GM19463 (cell line): Measurements from ENCODE around the gene CCDC186.
"Not testable (repeated sequence)": the region's sequence is repeated elsewhere in the genome, so short reads cannot be mapped to it uniquely, and the experiment has no call there.

Source experiments
- ATAC-seq: cut with Tn5 transposase; IDR thresholded peaks from one replicate; pipeline ENCODE4 v1.9.1; 2021; ENCODE audit warnings: mild to moderate bottlenecking, moderate library complexity; ENCODE audit not compliant: unreplicated experiment

Gene CCDC186

DNA sequence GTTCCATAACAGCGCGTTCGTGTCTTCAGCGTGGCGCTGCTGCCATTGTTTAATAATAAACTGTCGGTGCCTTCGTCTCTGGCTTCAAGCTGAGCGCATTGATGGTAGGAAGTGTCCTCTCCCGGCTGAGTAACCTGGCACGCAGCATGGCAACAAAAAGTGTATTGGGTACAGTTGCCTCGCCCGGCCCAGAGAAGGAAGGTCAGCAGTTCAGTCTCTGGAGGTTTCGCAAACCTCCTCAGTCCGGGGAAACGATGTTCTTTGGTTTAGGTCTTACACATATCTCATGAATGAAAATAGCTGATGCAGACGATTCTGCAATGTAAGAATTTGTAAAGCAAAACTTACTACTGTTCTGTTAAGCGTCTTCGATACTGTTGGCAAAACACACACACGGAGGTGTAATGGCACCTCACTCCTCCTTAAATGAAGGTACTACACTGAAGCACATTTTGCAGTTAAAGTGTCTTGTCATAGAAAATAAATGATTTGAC is 739 bp upstream of the CCDC186 start:
- ATAC-seq: no peak

DNA sequence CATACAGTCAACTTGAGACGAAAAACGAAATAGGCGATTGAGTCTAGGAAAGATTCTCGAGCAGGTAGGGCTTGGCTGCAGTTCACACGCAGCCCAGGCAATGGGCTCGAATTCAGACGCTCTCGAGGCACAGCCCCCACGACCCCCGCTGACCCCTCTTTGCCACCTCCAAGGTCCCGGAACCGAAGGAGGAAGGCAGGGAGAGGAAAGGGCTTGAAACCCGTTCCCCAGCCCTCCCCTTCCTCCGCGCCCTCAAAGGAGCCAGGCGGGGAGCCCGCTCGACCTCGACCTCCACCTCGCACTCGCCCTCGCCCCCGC is 441 bp downstream of the CCDC186 start:
- ATAC-seq: no peak

DNA sequence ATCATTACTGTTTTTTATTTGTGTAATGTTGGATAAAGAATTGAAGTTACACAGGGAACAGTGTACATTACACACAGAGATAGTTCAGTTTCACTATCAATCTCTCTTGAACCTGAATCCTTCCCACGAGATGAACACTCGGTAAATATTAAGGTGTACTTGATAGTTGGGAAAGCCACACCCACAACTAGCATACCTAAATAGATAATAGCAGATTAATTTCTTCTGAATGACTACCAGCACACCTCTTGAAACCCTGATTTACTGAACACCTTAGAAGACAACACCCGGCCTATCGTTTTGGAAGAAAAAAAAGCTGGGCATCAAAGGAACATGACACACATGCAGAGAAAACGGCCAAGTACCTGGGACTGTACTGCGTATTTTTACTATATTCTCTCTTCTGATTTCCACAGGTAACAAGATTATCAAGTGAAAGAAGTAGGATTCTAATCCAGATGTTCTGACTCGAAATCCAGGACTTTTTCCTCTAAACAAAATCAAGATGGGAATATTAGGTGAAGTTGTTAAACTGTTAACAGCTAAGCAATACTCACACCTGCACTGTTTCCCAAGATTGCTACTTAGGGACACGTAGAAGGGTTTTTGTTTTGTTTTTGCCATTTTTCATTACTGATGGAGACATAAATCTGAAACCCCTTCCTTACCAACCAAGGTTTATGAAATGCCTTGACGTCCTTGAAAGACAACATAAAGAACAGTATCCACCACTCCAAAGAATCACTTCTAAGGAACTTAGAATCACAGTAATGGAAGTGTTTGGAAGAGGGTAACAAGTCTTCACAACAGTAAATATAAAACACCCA is 1.0 kb downstream of the CCDC186 start:
- ATAC-seq: no peak

DNA sequence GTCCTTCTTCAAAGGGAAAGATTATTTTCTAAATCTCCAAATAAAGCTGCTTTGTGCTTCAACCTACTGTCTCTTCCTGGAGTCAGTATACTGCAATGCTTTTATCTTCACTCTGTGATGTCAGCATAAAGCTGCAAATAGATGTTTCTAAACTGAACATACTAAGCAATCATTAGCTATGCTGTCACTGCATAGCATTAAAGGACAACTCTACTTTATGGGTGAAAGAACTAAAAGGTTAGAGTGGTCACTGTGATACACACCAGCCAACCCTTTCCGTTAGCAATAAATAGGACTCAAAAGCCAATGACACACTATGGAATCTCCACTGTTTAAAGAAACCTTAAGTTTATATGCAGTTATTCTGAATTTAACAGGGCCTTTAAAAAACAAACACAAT is 1.8 kb downstream of the CCDC186 start:
- ATAC-seq: no peak

DNA sequence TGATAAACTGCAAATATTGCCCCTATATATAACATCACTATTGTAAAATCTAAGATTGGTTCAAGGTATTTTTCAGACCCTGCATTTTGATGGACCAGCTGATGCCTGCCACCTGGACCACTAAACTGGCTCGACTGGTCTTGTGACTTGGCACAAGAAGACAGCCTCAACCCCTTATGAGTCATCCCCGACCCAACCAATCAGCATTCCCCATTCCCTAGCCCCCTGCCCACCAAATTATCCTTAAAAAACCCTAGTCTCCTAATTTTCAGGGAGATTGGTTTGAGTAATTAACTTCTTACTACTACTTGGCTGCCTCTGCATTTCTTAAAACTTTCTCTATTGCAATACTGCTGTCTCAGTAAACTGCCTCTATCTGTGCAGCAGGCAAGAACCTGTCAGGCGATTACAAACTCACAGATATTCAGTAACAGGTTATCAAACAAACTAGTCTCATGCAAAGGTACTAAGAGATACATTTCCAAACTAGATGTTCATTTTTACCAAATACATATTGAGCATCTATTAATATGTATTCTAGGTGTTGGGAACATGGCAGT is 5.5 kb downstream of the CCDC186 start:
- no peak for ATAC-seq

DNA sequence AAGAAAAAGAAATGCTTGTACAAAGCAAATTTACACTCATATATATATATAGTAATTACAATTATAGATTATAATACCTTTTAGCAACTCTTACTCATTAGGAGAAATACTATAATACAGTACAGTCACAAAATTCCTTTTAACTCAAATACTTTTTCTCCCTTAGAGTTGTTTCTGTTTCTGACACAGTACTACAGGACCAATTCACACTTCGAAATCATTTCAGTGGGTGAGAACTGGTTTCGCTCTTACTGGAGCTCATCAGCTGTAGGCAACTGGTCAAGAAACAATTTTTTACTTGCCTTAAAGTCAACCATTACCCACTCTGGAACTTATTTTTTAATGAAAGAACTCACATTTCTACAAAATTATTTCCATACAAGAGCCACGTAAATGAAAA is 6.0 kb downstream of the CCDC186 start:
- ATAC-seq: no peak

DNA sequence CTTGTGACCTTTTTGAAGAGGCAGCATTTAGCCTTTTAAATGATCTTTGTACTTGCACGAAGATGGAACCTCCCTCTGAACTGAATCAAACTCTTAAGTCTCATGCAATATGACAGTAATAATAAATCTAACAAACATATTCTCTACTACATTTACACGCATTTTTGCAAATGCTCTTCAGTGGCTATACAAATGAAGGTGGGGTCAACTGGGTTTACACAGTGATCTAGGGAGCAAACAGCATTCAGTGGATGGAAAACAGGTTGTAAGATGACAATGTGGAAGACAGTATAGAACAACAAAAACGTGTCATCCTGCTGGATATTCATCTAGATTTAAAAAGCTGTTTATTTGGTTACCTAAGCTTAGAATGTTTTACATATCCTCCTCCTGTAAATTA is 7.5 kb downstream of the CCDC186 start:
- no peak for ATAC-seq

DNA sequence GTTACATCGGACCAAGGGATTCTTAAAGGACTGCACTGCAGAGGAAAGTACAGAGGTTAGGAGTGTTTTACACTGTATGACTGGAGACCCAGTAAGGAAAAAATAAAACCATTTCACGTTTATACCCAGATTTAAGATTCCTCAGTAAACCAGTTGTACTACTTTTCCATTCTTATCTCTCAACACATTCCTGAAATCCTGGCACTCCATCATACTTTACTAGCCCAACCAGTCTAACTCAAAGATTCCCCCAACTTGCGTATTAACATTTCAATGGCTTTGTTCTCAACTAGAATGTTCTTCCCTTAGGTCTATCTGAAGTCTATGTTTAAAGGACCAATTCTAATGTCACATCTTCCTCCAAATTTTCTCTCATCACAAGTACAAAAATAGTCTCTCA is 8.0 kb downstream of the CCDC186 start:
- no peak for ATAC-seq

DNA sequence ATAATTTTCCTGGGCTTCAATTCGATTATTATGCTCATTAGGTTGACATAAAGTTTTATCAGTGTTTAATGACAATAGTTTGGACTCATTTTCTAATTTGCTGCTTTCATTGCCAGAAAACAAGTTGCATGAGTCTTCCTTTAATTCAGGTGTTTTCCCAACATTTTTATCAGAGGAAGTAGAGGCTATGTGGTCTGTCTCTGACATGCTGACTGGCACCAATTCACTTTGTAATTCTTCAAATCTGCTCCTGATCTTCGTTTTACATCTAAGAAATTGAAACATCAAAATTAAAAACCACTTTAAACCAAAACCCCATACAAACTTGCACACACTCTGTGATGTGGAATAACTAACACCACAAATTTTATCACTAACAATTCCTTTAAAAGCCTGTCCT is 10.9 kb downstream of the CCDC186 start:
- no peak for ATAC-seq

DNA sequence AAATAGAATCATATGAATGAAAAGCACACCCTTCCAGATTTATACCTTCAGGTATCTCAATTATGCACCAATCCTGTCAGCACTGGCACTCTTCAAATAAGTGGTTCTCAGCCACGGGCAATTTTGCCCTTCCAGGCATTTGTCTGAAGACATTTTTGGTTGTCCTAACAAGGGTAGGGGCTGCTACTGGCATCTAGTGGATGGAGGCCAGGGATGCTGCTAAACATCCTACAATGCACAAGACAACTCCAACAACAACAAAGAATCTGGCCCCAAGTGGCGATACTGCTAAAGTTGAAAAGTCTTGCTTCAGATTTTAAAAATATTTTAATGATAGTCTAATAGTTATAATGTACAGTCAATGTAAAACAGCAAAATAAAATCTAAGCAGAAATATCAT is 16.1 kb downstream of the CCDC186 start:
- ATAC-seq: no peak

DNA sequence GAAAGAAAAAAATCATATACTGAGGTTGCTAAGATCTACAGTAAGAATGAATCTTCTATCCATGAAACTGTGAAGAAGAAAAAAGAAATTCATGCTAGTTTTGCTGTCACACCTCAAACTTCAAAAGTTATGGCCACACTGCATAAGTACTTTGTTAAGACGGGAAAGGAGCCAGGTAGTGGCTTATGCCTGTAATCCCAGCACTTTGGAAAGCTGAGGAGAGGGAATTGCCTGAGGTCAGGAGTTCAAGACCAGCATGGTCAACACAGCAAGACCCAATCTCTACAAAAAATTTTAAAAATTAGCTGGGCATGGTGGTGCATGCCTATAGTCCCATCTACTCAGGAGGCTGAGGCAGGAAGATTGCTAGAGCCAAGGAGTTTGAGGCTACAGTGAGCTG is 22.1 kb downstream of the CCDC186 start:
- no peak for ATAC-seq

DNA sequence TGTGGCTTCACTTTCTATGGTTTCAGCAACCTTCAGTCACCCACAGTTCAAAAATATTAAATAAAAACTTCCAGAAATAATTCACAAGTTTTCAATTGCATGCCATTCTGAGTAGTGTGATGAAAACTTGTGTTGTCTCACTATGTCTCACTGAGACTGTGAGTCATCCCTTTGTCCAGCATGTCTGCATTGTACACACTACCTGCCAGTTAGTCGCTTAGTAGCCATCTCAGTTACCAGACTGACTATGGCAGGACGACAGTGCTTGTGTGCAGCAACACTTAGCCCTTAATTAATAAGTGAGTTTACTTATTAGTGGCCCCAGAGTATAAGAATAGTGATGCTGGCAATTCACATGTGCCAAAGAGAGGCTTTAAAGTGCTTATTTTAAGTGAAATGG is 22.5 kb downstream of the CCDC186 start:
- ATAC-seq: peak; percentile 63

DNA sequence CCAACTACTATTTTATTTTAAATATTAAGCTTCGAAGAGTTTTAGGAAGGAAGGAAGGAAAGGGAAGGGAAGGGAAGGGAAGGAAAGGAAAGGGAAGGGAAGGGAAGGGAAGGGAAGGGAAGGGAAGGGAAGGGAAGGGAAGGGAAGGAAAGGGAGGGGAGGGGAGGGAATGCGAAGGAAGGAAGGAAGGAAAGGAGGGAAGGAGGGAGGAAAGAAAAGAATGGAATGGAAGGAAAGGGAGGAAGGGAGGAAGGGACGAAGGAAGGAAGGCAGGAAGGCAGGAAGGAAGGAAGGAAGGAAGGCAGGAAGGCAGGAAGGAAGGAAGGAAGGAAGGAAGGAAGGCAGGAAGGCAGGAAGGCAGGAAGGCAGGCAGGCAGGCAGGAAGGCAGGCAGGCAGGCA is 24.5 kb downstream of the CCDC186 start:
- not testable (repeated sequence) for ATAC-seq

DNA sequence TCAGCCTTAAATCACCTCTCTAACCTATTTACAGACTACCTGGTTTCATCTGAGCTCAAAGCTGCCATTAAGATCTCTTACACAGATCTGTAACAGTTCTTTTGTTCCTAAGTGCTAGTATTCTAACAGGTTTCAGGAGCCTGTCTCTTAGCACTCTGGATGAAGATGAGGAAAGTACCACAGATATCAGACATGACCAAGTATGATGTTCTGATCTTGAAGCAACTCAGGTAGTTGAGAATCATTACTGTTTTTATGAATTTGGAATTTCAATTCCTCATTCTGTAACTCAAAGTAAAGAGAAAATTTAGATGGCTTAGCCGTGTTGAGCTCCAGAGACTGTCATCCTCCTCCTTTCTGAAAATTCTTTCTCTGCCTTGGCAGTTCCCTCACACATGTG is 30.8 kb downstream of the CCDC186 start:
- no peak for ATAC-seq

DNA sequence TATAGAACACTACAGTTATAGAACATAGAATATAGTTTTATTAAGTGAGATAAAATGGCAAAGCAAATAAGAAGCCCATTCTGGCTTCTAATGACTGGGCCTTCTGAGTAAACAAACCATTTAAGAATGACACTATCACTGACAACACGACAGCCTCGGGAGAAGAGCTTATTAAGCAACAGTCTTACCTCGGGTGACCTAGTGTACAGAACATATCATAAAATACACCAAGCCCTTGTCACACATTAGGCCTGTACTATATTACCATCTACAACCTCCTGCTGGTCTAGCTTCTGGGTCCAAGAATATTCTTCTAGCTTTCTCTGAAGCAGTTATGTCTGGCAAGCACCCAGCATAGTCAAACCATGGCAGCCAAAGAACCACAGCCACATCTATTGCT is 32.0 kb downstream of the CCDC186 start:
- ATAC-seq: no peak

DNA sequence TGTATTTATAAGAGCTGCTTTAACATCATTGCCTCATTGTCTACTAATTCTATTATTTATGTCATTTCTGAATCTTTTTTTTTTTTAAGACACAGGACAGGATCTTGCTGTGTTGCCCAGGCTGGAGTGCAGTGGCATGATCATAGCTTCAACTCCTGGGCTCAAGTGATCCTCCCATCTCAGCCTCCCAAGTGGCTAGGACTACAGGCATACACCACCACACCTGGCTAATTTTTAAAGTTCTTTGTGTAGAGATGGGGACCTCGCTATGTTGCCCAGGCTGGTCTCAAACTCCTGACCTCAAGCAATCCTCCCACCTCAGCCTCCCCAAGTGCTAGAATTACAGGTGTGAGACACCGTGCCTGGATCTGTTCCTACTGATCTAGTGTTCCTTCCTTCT is 33.2 kb downstream of the CCDC186 start:
- ATAC-seq: not testable (repeated sequence)

DNA sequence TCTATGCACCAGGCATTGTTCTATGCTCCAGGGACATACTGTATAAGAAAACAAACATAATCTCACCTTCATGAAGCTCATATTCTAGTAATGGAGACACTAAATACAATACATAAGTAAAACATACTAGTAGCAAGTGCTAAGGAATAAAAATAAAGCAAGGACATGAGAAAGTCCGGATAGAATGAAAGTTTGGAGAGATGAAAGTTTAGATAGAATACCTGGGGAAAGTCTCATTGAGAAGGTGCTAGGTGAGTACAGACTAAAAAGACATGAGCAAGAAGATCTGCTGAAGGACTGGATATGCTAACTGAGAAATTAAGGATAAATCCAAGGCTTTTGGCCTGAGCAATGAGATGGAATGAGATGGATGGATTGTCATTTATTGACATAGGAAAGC is 34.0 kb downstream of the CCDC186 start:
- ATAC-seq: no peak

DNA sequence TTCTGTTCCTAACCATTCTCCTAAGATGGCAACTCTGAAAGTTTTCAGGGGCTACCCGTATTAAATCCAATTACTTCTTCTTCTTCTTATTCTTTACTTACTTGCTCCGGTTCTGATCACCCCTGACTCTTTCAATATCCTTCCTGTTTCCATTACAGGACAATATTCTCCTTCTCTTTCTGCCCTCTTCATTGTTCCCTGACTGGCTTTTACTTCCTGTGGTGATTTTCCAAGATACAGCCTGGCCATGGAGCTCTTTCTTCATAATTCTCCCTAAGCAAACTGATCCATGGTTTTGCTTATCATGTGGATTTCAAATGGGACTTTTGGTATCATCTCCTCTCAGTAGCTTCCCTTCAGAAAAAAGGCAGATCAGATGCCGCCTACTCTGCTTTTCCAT is 35.4 kb downstream of the CCDC186 start:
- ATAC-seq: no peak

DNA sequence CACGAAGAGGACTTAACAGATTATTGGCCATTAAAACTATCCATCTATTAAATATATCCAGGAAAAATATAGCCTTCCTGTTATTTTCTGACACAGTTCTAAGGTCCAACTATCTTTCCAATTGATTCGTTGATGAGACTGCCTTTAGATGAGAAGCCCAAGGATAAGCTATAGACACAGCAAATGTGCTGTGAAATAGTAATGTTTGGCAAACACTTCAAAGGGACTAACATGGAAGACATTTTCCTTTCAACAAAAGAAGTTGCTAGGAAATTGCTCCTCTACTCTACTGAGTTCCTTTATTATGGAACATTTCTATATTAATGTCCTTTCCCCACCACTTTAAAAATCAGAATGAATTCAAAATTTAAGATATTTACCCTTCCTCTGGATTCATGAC is 38.5 kb downstream of the CCDC186 start:
- ATAC-seq: no peak

DNA sequence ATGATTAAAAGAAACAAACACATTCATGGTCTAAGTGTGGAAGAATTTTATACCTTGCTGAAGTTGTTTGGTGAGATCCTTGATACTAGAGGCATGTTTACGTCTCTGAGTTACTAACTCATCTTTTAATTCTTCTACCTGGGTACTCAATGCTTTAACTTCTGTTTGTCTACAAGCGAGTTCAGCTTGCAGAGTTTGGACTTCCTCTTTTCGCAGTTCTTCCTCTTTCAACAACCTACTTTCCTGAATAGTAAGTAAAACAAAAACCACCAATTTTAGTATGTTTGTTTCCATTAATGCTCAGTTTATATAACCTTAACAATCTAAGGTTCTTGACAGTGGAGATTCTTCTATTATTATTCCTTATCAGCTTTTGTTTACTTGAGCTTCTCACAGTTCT is 42.9 kb downstream of the CCDC186 start:
- peak; percentile 79 for ATAC-seq

DNA sequence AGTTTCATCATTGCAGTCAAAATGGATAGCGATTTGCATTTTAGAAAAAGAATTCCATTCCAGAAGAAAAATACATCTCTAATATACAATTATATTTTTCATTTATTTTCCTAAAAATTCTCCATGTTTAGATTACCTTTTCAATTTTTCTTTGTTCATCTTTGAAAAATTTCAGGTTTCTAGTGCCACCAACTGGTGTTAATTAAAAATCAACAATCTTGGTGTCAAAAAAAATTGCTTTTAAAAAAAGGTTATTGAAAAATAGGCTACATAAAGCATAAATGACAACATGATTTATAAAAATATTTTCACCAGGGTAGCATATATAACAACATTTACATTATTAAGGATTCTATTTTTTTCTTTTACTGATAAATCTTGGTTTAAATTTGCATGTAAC is 53.0 kb downstream of the CCDC186 start:
- ATAC-seq: no peak

DNA sequence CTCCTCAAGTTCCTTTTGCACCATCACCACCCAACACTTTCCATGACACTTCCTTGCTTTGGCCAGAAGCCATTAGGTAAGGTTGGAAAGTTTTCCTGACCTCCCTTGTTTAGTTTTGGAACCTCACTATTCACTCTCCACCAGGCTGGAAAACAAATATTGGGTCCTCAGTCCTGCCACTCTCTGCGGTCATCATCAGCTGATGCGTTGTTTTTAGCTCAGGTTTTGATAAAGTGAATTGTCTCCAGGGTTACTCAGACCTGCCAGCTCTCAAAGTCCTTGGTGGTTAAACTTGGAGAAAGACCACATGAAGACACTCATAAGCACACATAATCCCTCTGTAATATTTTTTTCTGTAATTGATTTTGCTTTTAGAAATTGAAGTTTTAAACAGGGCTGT is 55.5 kb downstream of the CCDC186 start:
- no peak for ATAC-seq

DNA sequence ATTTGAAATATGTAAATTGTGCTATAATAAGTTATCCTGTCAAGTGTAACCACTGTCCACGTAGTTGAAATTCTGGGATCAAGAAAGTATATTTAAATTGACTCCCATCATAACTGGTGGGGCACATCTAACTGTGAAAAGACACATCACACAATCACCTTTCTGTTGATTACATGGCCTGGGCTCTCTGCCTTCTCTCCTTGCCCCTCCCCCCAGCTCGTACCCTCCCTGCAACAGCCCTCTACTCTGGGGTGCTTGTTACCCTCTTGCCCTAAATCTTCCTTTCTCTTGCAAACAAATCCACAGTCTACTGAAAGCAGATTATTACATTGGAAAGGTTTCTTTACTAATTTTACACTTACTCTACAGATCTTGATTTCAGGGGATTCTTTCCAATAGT is 56.3 kb downstream of the CCDC186 start:
- no peak for ATAC-seq
